ENCODE measurements around the gene UBQLN1.

GRCh38 chr9:83699615-83700014, 8.1 kb downstream of the UBQLN1 start:
- TF ChIP-seq CTCF (IDR thresholded peaks at IDR 0.05) (no peak), POLR2A (IDR thresholded peaks at IDR 0.05) (no peak)
